HUES48 (cell line): ENCODE results near the gene MAML3.

Experiments used
- H3K27ac ChIP-seq: one replicate; pipeline ENCODE4 v1.7.0; 2013; ENCODE audit warnings: low read depth, low read length, inconsistent platforms
- H3K27me3 ChIP-seq: 2 replicates; pipeline ENCODE4 v1.6.1; 2013; ENCODE audit warnings: mild to moderate bottlenecking, low read length; ENCODE audit not compliant: control insufficient read depth, insufficient read depth
- H3K36me3 ChIP-seq: 2 replicates; pipeline ENCODE4 v1.6.1; 2013; ENCODE audit warnings: low read length; ENCODE audit not compliant: control insufficient read depth, insufficient read depth
- H3K4me1 ChIP-seq: 2 replicates; pipeline ENCODE4 v1.6.1; 2013; ENCODE audit warnings: mild to moderate bottlenecking, low read length; ENCODE audit not compliant: control insufficient read depth, insufficient read depth
- H3K4me3 ChIP-seq: 2 replicates; pipeline ENCODE4 v1.5.1; 2013; ENCODE audit warnings: mild to moderate bottlenecking, low read depth, low read length
- H3K9ac ChIP-seq: 2 replicates; pipeline ENCODE4 v1.6.1; 2013; ENCODE audit warnings: mild to moderate bottlenecking, low read depth, low read length, moderate library complexity
- H3K9me3 ChIP-seq: 2 replicates; pipeline ENCODE4 v1.6.1; 2013; ENCODE audit warnings: low read length; ENCODE audit not compliant: control insufficient read depth, insufficient read depth

MAML3 gene

GRCh38 chr4:139834226-139834662, 319.7 kb downstream of the MAML3 start:
- H3K9ac ChIP-seq, result no peak overlapping the region
- no peaks in the 10 kb centered on the region for H3K9me3 ChIP-seq
- H3K27ac ChIP-seq, result no peak overlapping the region
- H3K27me3 ChIP-seq, result no peaks in the 10 kb centered on the region
- H3K4me1 ChIP-seq, result peaks cover 25% of the 10 kb centered on the region
- no peak overlapping the region for H3K4me3 ChIP-seq
- H3K36me3 ChIP-seq, result no peaks in the 10 kb centered on the region

GRCh38 chr4:139833151-139833910, 320.7 kb downstream of the MAML3 start:
- H3K4me3 ChIP-seq, result no peak overlapping the region
- no peak overlapping the region for H3K9ac ChIP-seq
- H3K27me3 ChIP-seq, result no peaks in the 10 kb centered on the region
- H3K36me3 ChIP-seq, result no peaks in the 10 kb centered on the region
- no peaks in the 10 kb centered on the region for H3K9me3 ChIP-seq
- H3K27ac ChIP-seq, result no peak overlapping the region
- peaks cover 25% of the 10 kb centered on the region for H3K4me1 ChIP-seq

- Histone ChIP-seq H3K9ac (no peak overlapping the region), H3K4me1 (peaks cover 36% of the 10 kb centered on the region), H3K4me3 (no peak overlapping the region), H3K36me3 (no peaks in the 10 kb centered on the region), H3K27me3 (no peaks in the 10 kb centered on the region), H3K27ac (no peak overlapping the region), H3K9me3 (no peaks in the 10 kb centered on the region)
These were observed 324.9 kb downstream of the MAML3 start for GRCh38 chr4:139828966-139829664.

GRCh38 chr4:139826426-139826825, 327.6 kb downstream of the MAML3 start:
- H3K4me1 ChIP-seq, result peaks cover 39% of the 10 kb centered on the region
- H3K27me3 ChIP-seq, result no peaks in the 10 kb centered on the region
- no peaks in the 10 kb centered on the region for H3K9me3 ChIP-seq
- no peak overlapping the region for H3K4me3 ChIP-seq
- H3K27ac ChIP-seq, result no peak overlapping the region
- H3K9ac ChIP-seq, result no peak overlapping the region
- H3K36me3 ChIP-seq, result no peaks in the 10 kb centered on the region

DNA sequence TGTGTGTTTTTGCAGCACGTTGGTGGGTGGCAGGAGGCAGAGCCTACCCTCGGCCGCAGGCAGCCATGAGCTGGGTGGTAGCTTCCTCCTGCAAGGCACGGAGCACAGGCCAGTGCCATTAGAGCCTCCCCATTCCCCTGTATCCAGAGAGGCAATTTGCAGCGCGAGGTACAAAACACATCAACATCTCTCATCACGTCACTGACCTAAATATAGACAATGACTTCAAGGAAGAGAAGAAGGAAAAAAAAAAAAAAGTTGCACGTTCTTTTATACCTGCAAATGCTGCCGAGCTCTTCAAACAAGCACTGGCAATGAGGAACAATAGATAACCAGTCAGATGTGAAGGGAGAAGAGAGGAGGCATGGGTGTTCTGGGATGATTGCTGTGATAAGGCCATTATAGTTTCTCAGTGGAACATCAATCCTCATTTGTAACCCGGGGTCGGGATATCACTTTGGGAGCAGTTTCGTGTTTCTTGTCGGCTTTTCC, 328.4 kb downstream of the MAML3 start:
- H3K9me3 ChIP-seq, result no peaks in the 10 kb centered on the region
- H3K4me1 ChIP-seq, result peaks cover 39% of the 10 kb centered on the region
- H3K36me3 ChIP-seq, result no peaks in the 10 kb centered on the region
- peak overlapping the region; percentile 42 for H3K4me3 ChIP-seq
- peak overlapping the region; percentile 47 for H3K9ac ChIP-seq
- no peaks in the 10 kb centered on the region for H3K27me3 ChIP-seq
- peak overlapping the region; percentile 89 for H3K27ac ChIP-seq

DNA sequence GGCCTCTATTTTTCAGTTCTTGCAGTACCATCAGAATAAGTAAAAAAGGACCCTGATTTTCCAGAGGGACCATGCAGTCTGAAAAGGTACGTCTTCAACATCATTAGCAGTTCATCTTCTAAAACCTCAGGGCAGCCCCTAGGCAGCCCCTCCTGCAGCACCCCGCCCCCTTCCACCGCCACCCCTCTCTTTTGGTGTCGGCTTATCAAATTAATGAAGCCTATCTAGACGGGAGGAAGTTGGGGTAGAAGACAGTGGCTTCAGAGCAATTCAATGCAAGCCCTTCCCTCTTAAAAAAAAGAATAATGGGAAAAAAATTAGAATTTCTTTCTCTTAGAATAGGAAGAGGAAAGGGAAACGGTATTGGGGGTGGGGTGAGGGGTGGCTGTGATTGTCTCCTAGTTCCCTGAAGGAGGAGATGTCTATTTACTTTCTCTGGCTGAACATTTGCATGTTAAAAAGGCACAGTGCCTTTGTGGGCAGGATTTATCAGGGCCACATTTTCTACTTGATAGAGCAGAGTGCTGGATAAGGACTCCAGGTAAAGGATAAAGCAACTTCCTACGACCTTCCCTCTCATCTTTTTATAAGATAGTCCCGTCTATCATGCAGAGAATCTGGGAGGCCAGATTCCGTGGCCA, 329.0 kb downstream of the MAML3 start:
- Histone ChIP-seq H3K27me3 (no peaks in the 10 kb centered on the region), H3K9ac (peak overlapping the region; percentile 47), H3K9me3 (no peaks in the 10 kb centered on the region), H3K36me3 (no peaks in the 10 kb centered on the region), H3K27ac (peak overlapping the region; percentile 89), H3K4me3 (peak overlapping the region; percentile 42), H3K4me1 (peaks cover 39% of the 10 kb centered on the region)

DNA sequence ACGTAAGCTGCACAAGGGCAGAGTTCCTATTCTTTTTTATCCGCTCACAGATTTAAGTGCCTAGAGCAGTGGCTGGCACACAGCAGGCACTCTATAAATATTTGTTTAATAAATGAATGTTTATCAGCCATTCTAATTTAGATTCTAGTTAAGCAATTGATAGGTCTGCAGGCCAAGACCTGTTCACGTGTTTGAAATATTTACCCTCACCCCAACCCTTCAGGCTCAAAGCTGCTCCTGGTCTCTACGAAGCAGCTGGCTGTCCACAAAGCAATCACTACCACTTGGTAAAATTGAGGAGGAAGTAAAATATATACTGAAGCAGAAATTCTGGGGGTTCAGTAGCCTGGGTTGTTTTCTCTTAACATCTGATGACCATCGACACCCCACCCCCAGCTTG, 330.2 kb downstream of the MAML3 start:
- H3K9ac ChIP-seq, result no peak overlapping the region
- H3K4me3 ChIP-seq, result no peak overlapping the region
- no peak overlapping the region for H3K27ac ChIP-seq
- H3K4me1 ChIP-seq, result peaks cover 39% of the 10 kb centered on the region
- H3K27me3 ChIP-seq, result no peaks in the 10 kb centered on the region
- no peaks in the 10 kb centered on the region for H3K36me3 ChIP-seq
- no peaks in the 10 kb centered on the region for H3K9me3 ChIP-seq

DNA sequence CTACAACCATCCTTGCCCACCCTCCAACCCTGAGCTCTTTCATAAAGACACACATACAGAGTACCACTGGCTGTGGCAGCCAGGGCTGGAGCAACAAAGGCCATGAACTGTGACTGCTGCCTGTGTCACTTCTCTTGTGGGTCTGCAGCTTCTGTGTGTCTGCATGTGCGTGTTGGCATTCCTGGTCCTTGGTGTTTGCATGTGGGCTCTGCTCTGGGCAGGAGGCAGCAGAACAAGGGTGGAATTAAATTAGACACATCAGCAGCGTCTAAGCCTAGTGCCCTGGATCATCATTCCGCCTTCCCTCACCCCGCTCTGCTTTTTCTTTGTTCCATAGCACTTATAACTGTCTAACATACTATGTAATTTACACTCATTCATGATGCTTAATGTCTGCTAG, 330.6 kb downstream of the MAML3 start:
- Histone ChIP-seq H3K9ac (no peak overlapping the region), H3K27ac (no peak overlapping the region), H3K36me3 (no peaks in the 10 kb centered on the region), H3K27me3 (no peaks in the 10 kb centered on the region), H3K4me1 (peaks cover 39% of the 10 kb centered on the region), H3K9me3 (no peaks in the 10 kb centered on the region), H3K4me3 (no peak overlapping the region)

DNA sequence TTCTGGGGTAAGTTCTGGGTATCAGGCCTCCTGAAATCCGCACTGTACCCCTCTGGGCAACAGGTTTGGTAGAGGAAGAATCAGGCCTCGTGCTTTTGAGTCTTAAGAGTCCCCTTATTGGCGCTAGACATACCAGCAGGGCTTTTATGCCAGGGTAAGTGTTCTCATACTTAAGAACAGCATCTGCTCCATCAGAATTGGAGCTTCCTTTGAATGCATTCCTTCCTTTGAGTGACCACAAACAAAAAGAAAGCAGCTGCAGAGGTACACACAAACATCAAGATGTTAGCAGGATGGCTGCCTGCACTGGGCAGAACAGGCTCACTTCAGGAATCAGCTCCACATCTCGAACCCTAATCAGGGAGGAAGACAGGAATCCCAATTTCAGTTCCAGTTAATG, 331.6 kb downstream of the MAML3 start:
- H3K4me3 ChIP-seq, result no peak overlapping the region
- H3K9ac ChIP-seq, result no peak overlapping the region
- H3K36me3 ChIP-seq, result no peaks in the 10 kb centered on the region
- no peaks in the 10 kb centered on the region for H3K27me3 ChIP-seq
- H3K4me1 ChIP-seq, result peaks cover 39% of the 10 kb centered on the region
- no peak overlapping the region for H3K27ac ChIP-seq
- no peaks in the 10 kb centered on the region for H3K9me3 ChIP-seq

DNA sequence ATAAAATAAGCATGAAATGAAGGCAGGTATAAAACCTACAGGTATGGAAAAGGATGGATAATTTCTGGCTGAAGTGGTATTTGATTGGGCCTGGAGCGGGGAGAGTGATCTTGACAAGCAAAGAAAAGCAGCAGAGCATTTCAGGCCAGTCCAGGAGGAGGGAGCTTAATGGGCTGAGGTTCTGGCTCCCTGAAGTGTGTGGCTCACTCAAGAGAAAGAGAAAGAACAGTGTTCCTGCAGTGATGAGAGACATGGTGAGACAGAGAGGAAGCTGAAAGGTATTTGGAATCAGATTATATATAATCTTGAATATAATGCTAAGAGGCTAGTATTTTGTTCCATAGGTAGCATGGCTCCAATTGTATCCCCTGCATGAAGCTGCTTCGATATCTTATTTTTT, 334.9 kb downstream of the MAML3 start:
- H3K36me3 ChIP-seq, result no peaks in the 10 kb centered on the region
- no peak overlapping the region for H3K9ac ChIP-seq
- H3K27me3 ChIP-seq, result no peaks in the 10 kb centered on the region
- no peak overlapping the region for H3K27ac ChIP-seq
- peaks cover 40% of the 10 kb centered on the region for H3K4me1 ChIP-seq
- H3K9me3 ChIP-seq, result no peaks in the 10 kb centered on the region
- no peak overlapping the region for H3K4me3 ChIP-seq
